Cerebellar nuclear complex (tissue), 1 donor: ENCODE data around the gene LTBP1.
"Not testable (repeated sequence)": the region's sequence is repeated elsewhere in the genome, so short reads cannot be mapped to it uniquely, and the experiment has no call there.

Experiments
- DNase-seq, 2 experiments: peaks; one replicate each; lab custom pipeline; 2025; lab: John Stamatoyannopoulos, UW

The LTBP1 gene

GRCh38 chr2:33430077-33430476, 483.3 kb downstream of the LTBP1 start:
- no peak for DNase-seq

GRCh38 chr2:33430856-33431255, 484.1 kb downstream of the LTBP1 start:
- DNase-seq, result no peak

- no peak for DNase-seq
These were observed 486.1 kb downstream of the LTBP1 start for GRCh38 chr2:33432871-33433270.

- no peak for DNase-seq
These were observed 486.8 kb downstream of the LTBP1 start for GRCh38 chr2:33433279-33434235.

GRCh38 chr2:33435518-33435917, 488.8 kb downstream of the LTBP1 start:
- no peak for DNase-seq

- DNase-seq, result no peak
These were observed 489.3 kb downstream of the LTBP1 start for GRCh38 chr2:33436083-33436482.

- DNase-seq, result no peak
These were observed 490.5 kb downstream of the LTBP1 start for GRCh38 chr2:33437297-33437696.

GRCh38 chr2:33437815-33438214, 491.1 kb downstream of the LTBP1 start:
- no peak for DNase-seq

- no peak for DNase-seq
These were observed 494.6 kb downstream of the LTBP1 start for GRCh38 chr2:33441235-33441810.

- DNase-seq, result not testable (repeated sequence)
These were observed 495.3 kb downstream of the LTBP1 start for GRCh38 chr2:33442052-33442451.

- DNase-seq, result no peak
These were observed 495.9 kb downstream of the LTBP1 start for GRCh38 chr2:33442528-33443079.

- DNase-seq, result no peak
These were observed 496.6 kb downstream of the LTBP1 start for GRCh38 chr2:33443274-33443829.

- DNase-seq, result no peak
These were observed 498.2 kb downstream of the LTBP1 start for GRCh38 chr2:33444967-33445366.

- no peak for DNase-seq
These were observed 501.6 kb downstream of the LTBP1 start for GRCh38 chr2:33448220-33448899.
